ENCODE data around the gene MYO1H.
"Not testable (repeated sequence)": the region's sequence is repeated elsewhere in the genome, so short reads cannot be mapped to it uniquely, and the experiment has no call there.

MYO1H gene

GRCh38 chr12:109347589-109347988, at the start of gene MYO1H:
MYO1H (plus strand) TSS chr12:109347900; CDS start chr12:109347961, 61 bp downstream.
- H3K27ac Mint-ChIP-seq: no peak within 1 kb of the TSS
- no peak within 1 kb of the TSS for H3K4me3 Mint-ChIP-seq
- H3K9me3 Mint-ChIP-seq: no peaks in the 10 kb centered on the region
- no peaks in the 10 kb centered on the region for H3K36me3 Mint-ChIP-seq (ENCODE audit: low read depth)
- H3K27me3 Mint-ChIP-seq (ENCODE audit: low read depth): peaks cover 9% of the 10 kb centered on the region
- H3K4me1 Mint-ChIP-seq (ENCODE audit: low read depth): no peaks in the 10 kb centered on the region

GRCh38 chr12:109299849-109300248, 47.9 kb upstream of the MYO1H start:
- no peak overlapping the region for H3K27ac Mint-ChIP-seq
- H3K36me3 Mint-ChIP-seq (ENCODE audit: low read depth): no peaks in the 10 kb centered on the region
- H3K4me1 Mint-ChIP-seq (ENCODE audit: low read depth): no peaks in the 10 kb centered on the region
- peaks cover 16% of the 10 kb centered on the region for H3K27me3 Mint-ChIP-seq (ENCODE audit: low read depth)
- no peaks in the 10 kb centered on the region for H3K9me3 Mint-ChIP-seq
- no peak overlapping the region for H3K4me3 Mint-ChIP-seq

GRCh38 chr12:109301643-109302168, 46.0 kb upstream of the MYO1H start:
- Mint-ChIP-seq H3K4me3 (no peak overlapping the region), H3K4me1 (ENCODE audit: low read depth) (no peaks in the 10 kb centered on the region), H3K27me3 (ENCODE audit: low read depth) (peaks cover 30% of the 10 kb centered on the region), H3K27ac (no peak overlapping the region), H3K9me3 (no peaks in the 10 kb centered on the region), H3K36me3 (ENCODE audit: low read depth) (no peaks in the 10 kb centered on the region)

- H3K27ac Mint-ChIP-seq: no peak overlapping the region
- peaks cover 35% of the 10 kb centered on the region for H3K27me3 Mint-ChIP-seq (ENCODE audit: low read depth)
- H3K4me3 Mint-ChIP-seq: no peak overlapping the region
- H3K36me3 Mint-ChIP-seq (ENCODE audit: low read depth): no peaks in the 10 kb centered on the region
- H3K4me1 Mint-ChIP-seq (ENCODE audit: low read depth): no peaks in the 10 kb centered on the region
- no peaks in the 10 kb centered on the region for H3K9me3 Mint-ChIP-seq
Measured at GRCh38 chr12:109302358-109302757, 45.3 kb upstream of the MYO1H start.

- Mint-ChIP-seq H3K4me1 (ENCODE audit: low read depth) (no peaks in the 10 kb centered on the region), H3K27me3 (ENCODE audit: low read depth) (peaks cover 39% of the 10 kb centered on the region), H3K4me3 (no peak overlapping the region), H3K36me3 (ENCODE audit: low read depth) (no peaks in the 10 kb centered on the region), H3K27ac (no peak overlapping the region), H3K9me3 (no peaks in the 10 kb centered on the region)
Measured at GRCh38 chr12:109302770-109303169, 44.9 kb upstream of the MYO1H start.

GRCh38 chr12:109304485-109304884, 43.2 kb upstream of the MYO1H start:
- Mint-ChIP-seq H3K9me3 (no peaks in the 10 kb centered on the region), H3K4me3 (no peak overlapping the region), H3K4me1 (ENCODE audit: low read depth) (no peaks in the 10 kb centered on the region), H3K36me3 (ENCODE audit: low read depth) (no peaks in the 10 kb centered on the region), H3K27ac (no peak overlapping the region), H3K27me3 (ENCODE audit: low read depth) (peaks cover 53% of the 10 kb centered on the region)

- Mint-ChIP-seq H3K9me3 (no peaks in the 10 kb centered on the region), H3K36me3 (ENCODE audit: low read depth) (no peaks in the 10 kb centered on the region), H3K4me3 (no peak overlapping the region), H3K4me1 (ENCODE audit: low read depth) (peaks cover 4% of the 10 kb centered on the region), H3K27ac (no peak overlapping the region), H3K27me3 (ENCODE audit: low read depth) (peaks cover 59% of the 10 kb centered on the region)
Measured at GRCh38 chr12:109305547-109305946, 42.2 kb upstream of the MYO1H start.

- no peaks in the 10 kb centered on the region for H3K9me3 Mint-ChIP-seq
- H3K36me3 Mint-ChIP-seq (ENCODE audit: low read depth): no peaks in the 10 kb centered on the region
- no peak overlapping the region for H3K4me3 Mint-ChIP-seq
- H3K27me3 Mint-ChIP-seq (ENCODE audit: low read depth): peaks cover 72% of the 10 kb centered on the region
- no peak overlapping the region for H3K27ac Mint-ChIP-seq
- H3K4me1 Mint-ChIP-seq (ENCODE audit: low read depth): peaks cover 7% of the 10 kb centered on the region
Measured at GRCh38 chr12:109307051-109307450, 40.6 kb upstream of the MYO1H start.

GRCh38 chr12:109308534-109309380, 38.9 kb upstream of the MYO1H start, which contains the start of gene FOXN4:
FOXN4 (minus strand) TSS chr12:109309284; CDS start chr12:109308321, 963 bp downstream.
- Mint-ChIP-seq H3K4me1 (ENCODE audit: low read depth) (peaks cover 7% of the 10 kb centered on the region), H3K27me3 (ENCODE audit: low read depth) (peaks cover 72% of the 10 kb centered on the region), H3K36me3 (ENCODE audit: low read depth) (no peaks in the 10 kb centered on the region), H3K4me3 (peak within 1 kb of the TSS; percentile 72), H3K9me3 (no peaks in the 10 kb centered on the region), H3K27ac (no peak within 1 kb of the TSS)

GRCh38 chr12:109309381-109310246, 38.1 kb upstream of the MYO1H start:
- H3K36me3 Mint-ChIP-seq (ENCODE audit: low read depth): no peaks in the 10 kb centered on the region
- peaks cover 77% of the 10 kb centered on the region for H3K27me3 Mint-ChIP-seq (ENCODE audit: low read depth)
- peak overlapping the region; percentile 72 for H3K4me3 Mint-ChIP-seq
- no peak overlapping the region for H3K27ac Mint-ChIP-seq
- no peaks in the 10 kb centered on the region for H3K9me3 Mint-ChIP-seq
- H3K4me1 Mint-ChIP-seq (ENCODE audit: low read depth): peaks cover 7% of the 10 kb centered on the region

- Mint-ChIP-seq H3K9me3 (no peaks in the 10 kb centered on the region), H3K27ac (peak overlapping the region; percentile 45), H3K4me1 (ENCODE audit: low read depth) (peaks cover 7% of the 10 kb centered on the region), H3K36me3 (ENCODE audit: low read depth) (no peaks in the 10 kb centered on the region), H3K27me3 (ENCODE audit: low read depth) (peaks cover 77% of the 10 kb centered on the region), H3K4me3 (peak overlapping the region; percentile 65)
Measured at GRCh38 chr12:109310247-109311125, 37.2 kb upstream of the MYO1H start.

GRCh38 chr12:109321294-109321693, 26.4 kb upstream of the MYO1H start:
- not testable (repeated sequence) for H3K36me3 Mint-ChIP-seq (ENCODE audit: low read depth); H3K27ac Mint-ChIP-seq; H3K9me3 Mint-ChIP-seq; H3K4me3 Mint-ChIP-seq; H3K4me1 Mint-ChIP-seq (ENCODE audit: low read depth)
- H3K27me3 Mint-ChIP-seq (ENCODE audit: low read depth): peaks cover 35% of the 10 kb centered on the region

GRCh38 chr12:109329003-109329402, 18.7 kb upstream of the MYO1H start:
- H3K27me3 Mint-ChIP-seq (ENCODE audit: low read depth): peaks cover 17% of the 10 kb centered on the region
- no peak overlapping the region for H3K27ac Mint-ChIP-seq
- H3K4me1 Mint-ChIP-seq (ENCODE audit: low read depth): no peaks in the 10 kb centered on the region
- no peak overlapping the region for H3K4me3 Mint-ChIP-seq
- H3K9me3 Mint-ChIP-seq: no peaks in the 10 kb centered on the region
- H3K36me3 Mint-ChIP-seq (ENCODE audit: low read depth): no peaks in the 10 kb centered on the region

GRCh38 chr12:109329686-109330085, 18.0 kb upstream of the MYO1H start:
- peaks cover 12% of the 10 kb centered on the region for H3K27me3 Mint-ChIP-seq (ENCODE audit: low read depth)
- H3K4me3 Mint-ChIP-seq: no peak overlapping the region
- H3K36me3 Mint-ChIP-seq (ENCODE audit: low read depth): no peaks in the 10 kb centered on the region
- no peaks in the 10 kb centered on the region for H3K4me1 Mint-ChIP-seq (ENCODE audit: low read depth)
- H3K27ac Mint-ChIP-seq: no peak overlapping the region
- no peaks in the 10 kb centered on the region for H3K9me3 Mint-ChIP-seq

Data from T-helper 1 cell treated with Interleukin-12 subunit alpha and Interleukin-12 subunit beta and Interleukin-4 antibody, amounts not matched to agents 30 μg/mL and 1 μg/mL, for 36 hours (primary cell).